ENCODE results near the gene B3GNT5.

GRCh38 chr3:183312433-183312832, 59.4 kb downstream of the B3GNT5 start:
- TF ChIP-seq CTCF (IDR thresholded peaks at IDR 0.05) (no peak), EZH2 (IDR thresholded peaks at IDR 0.05; ENCODE audit: borderline replicate concordance, insufficient read depth, low read depth, low read length, poor library complexity, severe bottlenecking) (no peak)

Data from B cell (primary cell).